Measurements from ENCODE around the gene PSMG3. TPM values are rescaled to one million over a fixed set of nuclear protein-coding genes. Genes with fewer than 3 reads are reported as not detected.
A peak's percentile ranks its signal among the peaks of the same experiment; 100 is the strongest.

PSMG3 gene
- total RNA-seq, 1 experiment from 2014 or later = 63.0 TPM

- H2BK5ac ChIP-seq (ENCODE audit: insufficient read length, low read length) = no peak overlapping the region
- Mint-ChIP-seq H3K4me1 (peaks cover 14 to 19% of the 10 kb centered on the region in 2 experiments), H3K27me3 (ENCODE audit: low read depth) (no peaks in the 10 kb centered on the region), H3K4me3 (no peak overlapping the region), H3K9me3 (no peaks in the 10 kb centered on the region), H3K36me3 (ENCODE audit: insufficient read depth in 1 of 3, low read depth in 3 of 3) (peaks cover 8 to 41% (median 34%) of the 10 kb centered on the region in 3 experiments; a peak in 6 of 7 replicates), H3K27ac (peak overlapping the region in 2 of 3 experiments; percentile 10 to 31; a peak in 1 of 7 replicates)
- H2BK20ac ChIP-seq (ENCODE audit: low read depth, low read length, poor library complexity, severe bottlenecking) = no peak overlapping the region
- no peak overlapping the region for H2BK15ac ChIP-seq (ENCODE audit: low read depth, low read length)
- no peak for DNase-seq
- no peak overlapping the region for H3K56ac ChIP-seq (ENCODE audit: insufficient read length, low read depth, low read length)
- no peak overlapping the region for H3K23ac ChIP-seq (ENCODE audit: insufficient read length, low read depth, low read length)
- H4K5ac ChIP-seq (ENCODE audit: insufficient read length, low read depth, low read length) = no peak overlapping the region
- H3K9ac ChIP-seq (ENCODE audit: extremely low read depth, insufficient read length, low read length) = no peak overlapping the region
- H3K79me1 ChIP-seq (ENCODE audit: insufficient read depth, low read depth, low read length, poor library complexity, severe bottlenecking) = no peaks in the 10 kb centered on the region
- no peak overlapping the region for H3K14ac ChIP-seq (ENCODE audit: insufficient read depth, low read length)
- H3K27ac ChIP-seq (ENCODE audit: insufficient read length, low read depth, low read length) = no peak overlapping the region
- H3K23me2 ChIP-seq (ENCODE audit: insufficient read length, low read depth, low read length, poor library complexity, severe bottlenecking) = no peaks in the 10 kb centered on the region
- H3K18ac ChIP-seq (ENCODE audit: insufficient read length, low read depth, low read length) = no peak overlapping the region
- no peaks in the 10 kb centered on the region for H4K20me1 ChIP-seq (ENCODE audit: control insufficient read depth, insufficient read depth, insufficient read length)
- H3K27me3 ChIP-seq (ENCODE audit: insufficient read depth, low read length) = no peaks in the 10 kb centered on the region
- no peak overlapping the region for H2BK120ac ChIP-seq (ENCODE audit: low read depth, low read length, poor library complexity, severe bottlenecking)
- no peaks in the 10 kb centered on the region for H3K79me2 ChIP-seq (ENCODE audit: insufficient read depth, low read length)
- no peak overlapping the region for H4K91ac ChIP-seq (ENCODE audit: insufficient read length, low read depth, low read length)
- no peak for TF ChIP-seq CTCF (conservative IDR thresholded peaks at IDR 0.05)
- no peak overlapping the region for H4K8ac ChIP-seq (replicated peaks; ENCODE audit: insufficient read length, low read depth, low read length)
- no CpG with 5 or more reads among the region's 23 CpGs for WGBS (ENCODE audit: extremely low coverage, insufficient read length, low lambda C conversion rate)
- H3K4me2 ChIP-seq (ENCODE audit: insufficient read depth, insufficient read length, low read length) = no peak overlapping the region
- H2AFZ ChIP-seq (ENCODE audit: low read length) = no peak overlapping the region
- no peak overlapping the region for H2AK5ac ChIP-seq (ENCODE audit: insufficient read length, low read length)
- H3K4ac ChIP-seq (ENCODE audit: low read depth, low read length) = no peak overlapping the region
- H3K9me3 ChIP-seq (ENCODE audit: control insufficient read depth, low read depth, low read length) = no peaks in the 10 kb centered on the region
- H2BK12ac ChIP-seq (ENCODE audit: insufficient read length, low read depth, low read length) = no peak overlapping the region
- no peak overlapping the region for H3T11ph ChIP-seq (ENCODE audit: low read length)
- no peaks in the 10 kb centered on the region for H3K4me1 ChIP-seq (ENCODE audit: insufficient read depth, low read length)
Observed at GRCh38 chr7:1564603-1565022, 5.2 kb downstream of the PSMG3 start.

Measured in H9 (cell line).